D341Med (cell line): Measurements from ENCODE around the gene DHDH.

Experiments
- DNase-seq: peaks from one replicate; pipeline ENCODE4 v3.0.0; 2012; ENCODE audit warnings: low spot score

The DHDH gene

DNA sequence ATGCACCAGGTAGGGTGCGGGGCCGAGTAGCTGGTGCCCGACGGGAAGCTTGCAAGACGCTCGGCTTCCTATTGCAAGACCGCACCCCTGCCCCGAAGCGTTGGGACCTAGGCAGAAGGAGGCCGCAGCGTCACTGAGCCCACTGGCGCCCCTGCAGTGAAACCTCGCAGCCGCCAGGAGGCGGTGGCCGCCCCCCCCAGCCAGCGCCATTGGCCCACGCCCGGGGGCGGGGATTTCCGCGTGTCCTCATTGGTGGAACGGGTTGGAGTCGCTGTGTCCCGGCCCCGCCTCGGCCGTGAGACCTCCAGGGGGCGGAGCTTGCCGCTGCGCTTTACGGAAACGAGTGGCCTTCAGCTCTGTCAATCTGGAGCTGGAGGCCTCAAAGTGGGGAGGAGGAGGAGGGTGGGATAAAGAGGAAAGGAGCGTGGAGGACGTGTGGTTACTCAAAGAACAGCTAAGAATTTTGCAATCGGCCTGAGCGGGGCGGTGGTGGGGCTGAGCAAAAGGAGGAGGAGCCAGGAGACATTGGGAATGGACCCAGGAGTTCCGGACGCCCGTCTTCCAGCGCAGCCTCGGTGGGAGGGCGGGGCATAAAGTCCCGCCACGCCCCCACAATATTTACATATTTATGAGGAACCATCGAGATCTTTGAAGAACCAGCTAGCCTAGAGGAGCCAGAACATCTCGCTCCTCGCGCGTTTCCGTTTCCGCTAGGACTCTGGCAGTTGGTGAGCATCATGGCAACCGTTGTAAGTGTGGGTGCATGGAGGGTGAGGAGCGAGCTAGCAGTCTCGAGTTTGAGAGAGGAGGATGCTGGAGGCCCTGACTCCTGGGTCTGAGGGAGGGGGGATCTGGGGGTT is 59.9 kb downstream of the DHDH start, which contains the start of the genes GYS1 and RUVBL2:
Gene GYS1, minus strand, starts transcription at position 135 of the 860 bp plus-strand sequence. CDS start 197 bp downstream, outside the sequence.
Gene RUVBL2, plus strand, starts transcription at position 713 of the 860 bp plus-strand sequence. Its CDS starts 25 bp downstream, at position 738.
- DNase-seq, result peak; percentile 99

DNA sequence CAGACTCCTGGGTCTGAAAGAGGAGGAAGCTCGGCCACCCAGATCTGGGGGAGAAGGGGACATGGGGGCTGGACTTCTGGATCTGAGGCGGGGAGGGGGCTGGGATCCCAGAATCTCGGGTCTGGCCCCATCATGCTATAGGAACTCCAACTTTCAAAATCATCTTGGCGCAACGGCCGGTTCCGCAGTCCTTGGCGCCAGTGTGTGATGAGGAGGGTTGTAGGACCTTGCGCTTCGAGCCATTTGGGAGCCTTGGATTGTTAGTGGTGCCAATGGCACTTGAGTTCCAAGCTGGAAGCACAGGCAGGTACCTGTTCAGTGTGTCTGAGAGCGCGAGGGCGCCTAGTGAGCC is 60.5 kb downstream of the DHDH start:
- no peak for DNase-seq
